K562 (cell line): ENCODE data around the gene QPRT. TPM values are rescaled to one million over a fixed set of nuclear protein-coding genes. Genes with fewer than 3 reads are reported as not detected.

Experiments
- E2F3 ChIP-seq: fragments of 250-450 bp; sonication (Bioruptor Pico); IDR thresholded peaks from 2 replicates; pipeline ENCODE4 v1.4.0; 2020; ENCODE audit warnings: mild to moderate bottlenecking
- GATA2 ChIP-seq: sonication (generic); formaldehyde crosslinking; IDR thresholded peaks from 2 replicates; pipeline ENCODE4 v1.4.0; 2020; ENCODE audit warnings: mild to moderate bottlenecking, missing genetic modification reagents
- HSF4 ChIP-seq: fragments of 250-450 bp; sonication (Bioruptor Pico); IDR thresholded peaks from 2 replicates; pipeline ENCODE4 v2.1.2; 2022; ENCODE audit warnings: mild to moderate bottlenecking, moderate library complexity, borderline replicate concordance
- LCOR ChIP-seq: sonication (generic); formaldehyde crosslinking; IDR thresholded peaks from 2 replicates; pipeline ENCODE4 v1.8.0; 2022; ENCODE audit warnings: mild to moderate bottlenecking, missing genetic modification reagents
- PURB ChIP-seq: sonication (generic); formaldehyde crosslinking; IDR thresholded peaks from 2 replicates; pipeline ENCODE4 v1.9.0; 2021; ENCODE audit warnings: low read depth, mild to moderate bottlenecking, missing genetic modification reagents
- TEAD4 ChIP-seq, 2 experiments: sonication (generic) in 1 of 2; formaldehyde crosslinking in 1 of 2; IDR thresholded peaks; 2 replicates each; pipeline versions ENCODE4 v1.6.1 to v1.8.0; 2012 to 2022; ENCODE audit warnings: borderline replicate concordance in 1 of 2, inconsistent platforms in 1 of 2, low read length in 1 of 2, mild to moderate bottlenecking in 1 of 2, missing genetic modification reagents in 1 of 2
- YY1 ChIP-seq, 3 experiments: IDR thresholded peaks; 2 replicates each; pipeline ENCODE4 v1.6.1; 2011; ENCODE audit warnings: low read length in 2 of 3, mild to moderate bottlenecking in 2 of 3, moderate library complexity in 2 of 3, borderline replicate concordance in 1 of 3, control low read depth in 1 of 3, low read depth in 1 of 3; ENCODE audit not compliant: insufficient read depth in 3 of 3, insufficient replicate concordance in 2 of 3, control insufficient read depth in 1 of 3, insufficient read length in 1 of 3; ENCODE audit errors: extremely low read depth in 1 of 3
- ZSCAN32 ChIP-seq: fragments of 450-650 bp; formaldehyde crosslinking; IDR thresholded peaks from 2 replicates; pipeline ENCODE4 v1.4.0; 2020; ENCODE audit warnings: mild to moderate bottlenecking, moderate library complexity
- polyA plus RNA-seq, 8 experiments: library from polyadenylated mRNA; depleted of rRNA in 4 of 8; stranded (reverse) in 5 of 8; unstranded in 3 of 8; fragments of >200 nt; fragmentation: Nextera tagmentation in 2 of 8; fragmentation: Illumina TruSeq in 1 of 8; extraction: Ambion mirVana in 2 of 8; extraction: Trizol in 1 of 8; gene quantifications; 2 replicates each; pipeline versions ENCODE4 v1.2.1 to v1.2.3, GENCODE V29; 2011 to 2014; ENCODE audit warnings: inconsistent platforms in 1 of 8, missing spikeins in 1 of 8
- total RNA-seq, 7 experiments: library from RNA; depleted of rRNA in 6 of 7; stranded (reverse); fragments of >200 nt in 6 of 7; fragmentation: Illumina TruSeq in 2 of 7; extraction: Trizol in 2 of 7; gene quantifications; 2 replicates each; pipeline versions ENCODE4 v1.2.1 to v1.2.3, GENCODE V29; 2011 to 2021; ENCODE audit warnings: low replicate concordance in 1 of 7
- TF ChIP-seq, protein P1 (sequence below): IDR thresholded peaks from 3 replicates; pipeline ENCODE4 v1.6.1; 2011; ENCODE audit warnings: borderline replicate concordance, mild to moderate bottlenecking, moderate library complexity; ENCODE audit not compliant: insufficient read length; ENCODE audit errors: extremely low read depth
- TF ChIP-seq, protein P2 (sequence below): fragments of 450-650 bp; IDR thresholded peaks from 2 replicates; pipeline ENCODE4 v1.6.1; 2018; ENCODE audit warnings: mild to moderate bottlenecking, low read depth; ENCODE audit not compliant: partially characterized antibody
- TF ChIP-seq, protein P3 (sequence below), 3 experiments: fragments of 200-800 bp in 1 of 3; fragments of 250-450 bp in 1 of 3; fragments of 450-650 bp in 1 of 3; sonication (Bioruptor Pico) in 1 of 3; sonication (Bioruptor generic) in 1 of 3; formaldehyde crosslinking in 1 of 3; IDR thresholded peaks; 2 replicates each; pipeline versions ENCODE4 v1.6.1 to v1.8.0; 2016 to 2022; ENCODE audit warnings: mild to moderate bottlenecking in 2 of 3, missing genetic modification characterization in 2 of 3, missing compliant biosample characterization in 1 of 3, moderate library complexity in 1 of 3
- TF ChIP-seq, protein P4 (sequence below): fragments of 250-450 bp; sonication (Bioruptor Pico); IDR thresholded peaks from 2 replicates; pipeline ENCODE4 v1.8.0; 2022; ENCODE audit warnings: inconsistent platforms, mild to moderate bottlenecking, moderate library complexity, borderline replicate concordance

QPRT gene
- total and polyA plus RNA-seq, 9 of the 15 experiments (the other 6 are each of a cell fraction or from before 2014, with no cell fraction given): 7.7 to 112 (median 64.1) TPM

DNA sequence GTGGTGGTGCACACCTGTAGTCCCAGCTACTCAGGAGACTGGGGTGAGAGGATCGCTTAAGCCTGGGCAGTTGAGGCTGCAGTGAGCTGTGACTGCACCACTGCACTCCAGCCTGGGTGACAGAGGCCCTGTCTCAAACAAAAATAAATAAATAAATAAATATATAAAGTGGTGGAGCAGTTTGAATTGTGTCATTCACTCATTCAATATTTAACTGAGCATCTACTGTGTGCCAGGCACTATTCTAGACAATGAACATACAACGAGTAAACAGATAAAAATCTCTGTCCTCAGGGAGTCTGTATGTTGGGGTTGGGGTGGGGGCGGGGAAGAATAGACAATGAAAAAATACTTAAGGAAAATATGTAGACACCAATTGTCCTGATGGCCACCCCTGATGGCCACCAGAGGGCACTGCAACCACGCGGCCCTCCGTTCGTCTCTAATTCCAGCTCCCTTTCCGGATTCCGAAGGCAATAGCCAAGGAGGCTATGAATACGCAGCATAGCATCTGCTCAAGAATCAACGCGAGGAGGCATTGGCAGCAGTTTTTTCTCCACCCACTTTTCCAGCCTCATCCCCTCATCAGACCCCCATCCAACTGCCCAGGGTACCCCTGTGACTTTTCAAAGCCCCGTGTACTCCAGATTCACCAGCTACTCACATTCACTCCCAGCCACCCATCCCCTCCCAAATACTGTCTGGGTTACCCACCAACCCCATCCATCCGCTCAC, 21.4 kb downstream of the QPRT start (continued):
- TF ChIP-seq, protein P1, sequence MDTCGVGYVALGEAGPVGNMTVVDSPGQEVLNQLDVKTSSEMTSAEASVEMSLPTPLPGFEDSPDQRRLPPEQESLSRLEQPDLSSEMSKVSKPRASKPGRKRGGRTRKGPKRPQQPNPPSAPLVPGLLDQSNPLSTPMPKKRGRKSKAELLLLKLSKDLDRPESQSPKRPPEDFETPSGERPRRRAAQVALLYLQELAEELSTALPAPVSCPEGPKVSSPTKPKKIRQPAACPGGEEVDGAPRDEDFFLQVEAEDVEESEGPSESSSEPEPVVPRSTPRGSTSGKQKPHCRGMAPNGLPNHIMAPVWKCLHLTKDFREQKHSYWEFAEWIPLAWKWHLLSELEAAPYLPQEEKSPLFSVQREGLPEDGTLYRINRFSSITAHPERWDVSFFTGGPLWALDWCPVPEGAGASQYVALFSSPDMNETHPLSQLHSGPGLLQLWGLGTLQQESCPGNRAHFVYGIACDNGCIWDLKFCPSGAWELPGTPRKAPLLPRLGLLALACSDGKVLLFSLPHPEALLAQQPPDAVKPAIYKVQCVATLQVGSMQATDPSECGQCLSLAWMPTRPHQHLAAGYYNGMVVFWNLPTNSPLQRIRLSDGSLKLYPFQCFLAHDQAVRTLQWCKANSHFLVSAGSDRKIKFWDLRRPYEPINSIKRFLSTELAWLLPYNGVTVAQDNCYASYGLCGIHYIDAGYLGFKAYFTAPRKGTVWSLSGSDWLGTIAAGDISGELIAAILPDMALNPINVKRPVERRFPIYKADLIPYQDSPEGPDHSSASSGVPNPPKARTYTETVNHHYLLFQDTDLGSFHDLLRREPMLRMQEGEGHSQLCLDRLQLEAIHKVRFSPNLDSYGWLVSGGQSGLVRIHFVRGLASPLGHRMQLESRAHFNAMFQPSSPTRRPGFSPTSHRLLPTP: no peak
- TF ChIP-seq, protein P2, sequence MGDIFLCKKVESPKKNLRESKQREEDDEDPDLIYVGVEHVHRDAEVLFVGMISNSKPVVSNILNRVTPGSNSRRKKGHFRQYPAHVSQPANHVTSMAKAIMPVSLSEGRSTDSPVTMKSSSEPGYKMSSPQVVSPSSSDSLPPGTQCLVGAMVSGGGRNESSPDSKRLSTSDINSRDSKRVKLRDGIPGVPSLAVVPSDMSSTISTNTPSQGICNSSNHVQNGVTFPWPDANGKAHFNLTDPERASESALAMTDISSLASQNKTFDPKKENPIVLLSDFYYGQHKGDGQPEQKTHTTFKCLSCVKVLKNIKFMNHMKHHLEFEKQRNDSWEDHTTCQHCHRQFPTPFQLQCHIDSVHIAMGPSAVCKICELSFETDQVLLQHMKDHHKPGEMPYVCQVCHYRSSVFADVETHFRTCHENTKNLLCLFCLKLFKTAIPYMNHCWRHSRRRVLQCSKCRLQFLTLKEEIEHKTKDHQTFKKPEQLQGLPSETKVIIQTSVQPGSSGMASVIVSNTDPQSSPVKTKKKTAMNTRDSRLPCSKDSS: no peak
- TF ChIP-seq GATA2 (no peak), TEAD4 (IDR thresholded peaks at IDR 0.05; ENCODE audit: low read length) (peak; percentile 32; the same call in 1 of the 2 replicates), TEAD4 (CRISPR knock-in tag; IDR thresholded peaks at IDR 0.05; ENCODE audit: borderline replicate concordance) (no peak), LCOR (CRISPR knock-in tag) (no peak), ZSCAN32 (CRISPR knock-in tag) (no peak), E2F3 (CRISPR knock-in tag) (no peak), HSF4 (no peak), YY1 (IDR thresholded peaks at IDR 0.05; ENCODE audit: borderline replicate concordance in 1 of 3, control insufficient read depth in 1 of 3, extremely low read depth in 1 of 3, insufficient read depth in 3 of 3, insufficient read length in 1 of 3, insufficient replicate concordance in 2 of 3, low read depth in 1 of 3, low read length in 2 of 3) (no peak), PURB (CRISPR knock-in tag) (no peak)
- TF ChIP-seq, protein P3, sequence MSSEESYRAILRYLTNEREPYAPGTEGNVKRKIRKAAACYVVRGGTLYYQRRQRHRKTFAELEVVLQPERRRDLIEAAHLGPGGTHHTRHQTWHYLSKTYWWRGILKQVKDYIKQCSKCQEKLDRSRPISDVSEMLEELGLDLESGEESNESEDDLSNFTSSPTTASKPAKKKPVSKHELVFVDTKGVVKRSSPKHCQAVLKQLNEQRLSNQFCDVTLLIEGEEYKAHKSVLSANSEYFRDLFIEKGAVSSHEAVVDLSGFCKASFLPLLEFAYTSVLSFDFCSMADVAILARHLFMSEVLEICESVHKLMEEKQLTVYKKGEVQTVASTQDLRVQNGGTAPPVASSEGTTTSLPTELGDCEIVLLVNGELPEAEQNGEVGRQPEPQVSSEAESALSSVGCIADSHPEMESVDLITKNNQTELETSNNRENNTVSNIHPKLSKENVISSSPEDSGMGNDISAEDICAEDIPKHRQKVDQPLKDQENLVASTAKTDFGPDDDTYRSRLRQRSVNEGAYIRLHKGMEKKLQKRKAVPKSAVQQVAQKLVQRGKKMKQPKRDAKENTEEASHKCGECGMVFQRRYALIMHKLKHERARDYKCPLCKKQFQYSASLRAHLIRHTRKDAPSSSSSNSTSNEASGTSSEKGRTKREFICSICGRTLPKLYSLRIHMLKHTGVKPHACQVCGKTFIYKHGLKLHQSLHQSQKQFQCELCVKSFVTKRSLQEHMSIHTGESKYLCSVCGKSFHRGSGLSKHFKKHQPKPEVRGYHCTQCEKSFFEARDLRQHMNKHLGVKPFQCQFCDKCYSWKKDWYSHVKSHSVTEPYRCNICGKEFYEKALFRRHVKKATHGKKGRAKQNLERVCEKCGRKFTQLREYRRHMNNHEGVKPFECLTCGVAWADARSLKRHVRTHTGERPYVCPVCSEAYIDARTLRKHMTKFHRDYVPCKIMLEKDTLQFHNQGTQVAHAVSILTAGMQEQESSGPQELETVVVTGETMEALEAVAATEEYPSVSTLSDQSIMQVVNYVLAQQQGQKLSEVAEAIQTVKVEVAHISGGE (CRISPR knock-in tag; IDR thresholded peaks at IDR 0.05): no peak
- TF ChIP-seq, protein P4, sequence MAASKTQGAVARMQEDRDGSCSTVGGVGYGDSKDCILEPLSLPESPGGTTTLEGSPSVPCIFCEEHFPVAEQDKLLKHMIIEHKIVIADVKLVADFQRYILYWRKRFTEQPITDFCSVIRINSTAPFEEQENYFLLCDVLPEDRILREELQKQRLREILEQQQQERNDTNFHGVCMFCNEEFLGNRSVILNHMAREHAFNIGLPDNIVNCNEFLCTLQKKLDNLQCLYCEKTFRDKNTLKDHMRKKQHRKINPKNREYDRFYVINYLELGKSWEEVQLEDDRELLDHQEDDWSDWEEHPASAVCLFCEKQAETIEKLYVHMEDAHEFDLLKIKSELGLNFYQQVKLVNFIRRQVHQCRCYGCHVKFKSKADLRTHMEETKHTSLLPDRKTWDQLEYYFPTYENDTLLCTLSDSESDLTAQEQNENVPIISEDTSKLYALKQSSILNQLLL (CRISPR knock-in tag): no peak
